IMR-90 (cell line): ENCODE results near the gene HINT2. TPM values are rescaled to one million over a fixed set of nuclear protein-coding genes. Genes with fewer than 3 reads are reported as not detected.

Experiments
- ATAC-seq: fragments of 200-7000 bp; cut with Tn5 transposase; 2 replicates; pipeline ENCODE4 v1.9.1; 2020; ENCODE audit warnings: low read depth, mild to moderate bottlenecking, moderate library complexity
- BruUV-seq: library from RNA; stranded (reverse); fragments of 400-500 nt; replicated peaks from 2 replicates; lab custom pipeline; 2021; lab: Mats Ljungman, UMichigan
- CTCF ChIA-PET: fragments of 300-600 bp; formaldehyde crosslinking; extraction: SDS; loops from one replicate; lab custom pipeline; 2021; ENCODE audit warnings: antibody characterized with exemption; lab: Yijun Ruan, JAX
- POLR2A ChIA-PET: fragments of 300-600 bp; sonication (Branson Sonifier 250); formaldehyde crosslinking; loops from one replicate; lab custom pipeline; 2022; ENCODE audit warnings: antibody characterized with exemption; ENCODE audit not compliant: unreplicated experiment; lab: Charles Lee
- DNase-seq: peaks from one replicate; pipeline ENCODE4 v3.0.0; 2013
- H2AFZ ChIP-seq: replicated peaks from 2 replicates; pipeline ENCODE3; 2013; ENCODE audit warnings: low read length, mild to moderate bottlenecking; ENCODE audit not compliant: poor library complexity
- H2AK5ac ChIP-seq: 2 replicates; pipeline ENCODE4 v1.6.1; 2013; ENCODE audit warnings: low read depth, low read length, inconsistent platforms
- H2AK9ac ChIP-seq: replicated peaks from 2 replicates; pipeline ENCODE3; 2013; ENCODE audit warnings: mild to moderate bottlenecking, low read depth, low read length, moderate library complexity; ENCODE audit not compliant: poor library complexity
- H2BK120ac ChIP-seq: 2 replicates; pipeline ENCODE4 v1.6.1; 2013; ENCODE audit warnings: low read depth, low read length, inconsistent platforms
- H2BK15ac ChIP-seq: 3 replicates; pipeline ENCODE4 v1.6.1; 2013; ENCODE audit warnings: low read depth, low read length, inconsistent platforms
- H2BK20ac ChIP-seq: 2 replicates; pipeline ENCODE4 v1.6.1; 2013; ENCODE audit warnings: low read depth, mild to moderate bottlenecking, inconsistent platforms, low read length, moderate library complexity
- H2BK5ac ChIP-seq: 2 replicates; pipeline ENCODE4 v1.6.1; 2013; ENCODE audit warnings: mild to moderate bottlenecking, low read depth, low read length, inconsistent platforms; ENCODE audit not compliant: poor library complexity, severe bottlenecking
- H3K14ac ChIP-seq: replicated peaks from 2 replicates; pipeline ENCODE4 v1.6.1; 2013; ENCODE audit warnings: low read depth, low read length, inconsistent platforms
- H3K18ac ChIP-seq: 2 replicates; pipeline ENCODE4 v1.6.1; 2013; ENCODE audit warnings: low read depth, low read length, control low read depth
- H3K23ac ChIP-seq: 2 replicates; pipeline ENCODE4 v1.6.1; 2013; ENCODE audit warnings: low read depth, low read length, inconsistent platforms
- H3K27ac ChIP-seq: 2 replicates; pipeline ENCODE4 v1.5.1; 2013; ENCODE audit warnings: mild to moderate bottlenecking, control low read depth, low read length; ENCODE audit not compliant: insufficient read depth
- H3K27me3 ChIP-seq: 2 replicates; pipeline ENCODE4 v1.6.1; 2013; ENCODE audit warnings: low read length; ENCODE audit not compliant: control insufficient read depth, insufficient read depth
- H3K36me3 ChIP-seq: 2 replicates; pipeline ENCODE4 v1.6.1; 2013; ENCODE audit warnings: low read length, mixed read lengths; ENCODE audit not compliant: control insufficient read depth, insufficient read depth
- H3K4ac ChIP-seq: 2 replicates; pipeline ENCODE4 v1.6.1; 2013; ENCODE audit warnings: low read depth, low read length, inconsistent platforms
- H3K4me1 ChIP-seq: 2 replicates; pipeline ENCODE4 v1.6.1; 2013; ENCODE audit warnings: low read length, mixed read lengths; ENCODE audit not compliant: control insufficient read depth, insufficient read depth
- H3K4me2 ChIP-seq: 2 replicates; pipeline ENCODE4 v1.6.1; 2013; ENCODE audit warnings: low read depth, mild to moderate bottlenecking, control low read depth, low read length, moderate library complexity
- H3K4me3 ChIP-seq: 2 replicates; pipeline ENCODE4 v1.5.1; 2013; ENCODE audit warnings: low read depth, mild to moderate bottlenecking, control low read depth, low read length, moderate library complexity; ENCODE audit not compliant: insufficient read depth
- H3K56ac ChIP-seq: 2 replicates; pipeline ENCODE4 v1.6.1; 2013; ENCODE audit warnings: low read length, inconsistent platforms; ENCODE audit not compliant: insufficient read depth; ENCODE audit errors: extremely low read depth
- H3K79me1 ChIP-seq, 2 experiments: 2 replicates each; pipeline ENCODE4 v1.6.1; 2013; ENCODE audit warnings: low read length in 2 of 2, inconsistent platforms in 1 of 2, low read depth in 1 of 2
- H3K9ac ChIP-seq: 2 replicates; pipeline ENCODE4 v1.6.1; 2013; ENCODE audit warnings: low read depth, low read length, control low read depth
- H3K9me1 ChIP-seq: 2 replicates; pipeline ENCODE4 v1.6.1; 2013; ENCODE audit warnings: low read length, inconsistent platforms; ENCODE audit not compliant: insufficient read depth
- H3K9me3 ChIP-seq: 2 replicates; pipeline ENCODE4 v1.6.1; 2013; ENCODE audit warnings: low read length; ENCODE audit not compliant: control insufficient read depth, insufficient read depth
- H4K20me1 ChIP-seq: 2 replicates; pipeline ENCODE4 v1.6.1; 2013; ENCODE audit warnings: low read length, inconsistent platforms; ENCODE audit not compliant: insufficient read depth
- H4K5ac ChIP-seq: 2 replicates; pipeline ENCODE4 v1.6.1; 2013; ENCODE audit warnings: mild to moderate bottlenecking, low read depth, low read length, control low read depth
- H4K8ac ChIP-seq, 2 experiments: 2 replicates each; pipeline ENCODE4 v1.6.1; 2013; ENCODE audit warnings: low read depth in 2 of 2, low read length in 2 of 2, control low read depth in 1 of 2, inconsistent platforms in 1 of 2
- H4K91ac ChIP-seq: 2 replicates; pipeline ENCODE4 v1.6.1; 2013; ENCODE audit warnings: low read depth, low read length, inconsistent platforms; ENCODE audit not compliant: insufficient read depth
- BHLHE40 ChIP-seq: fragments of 150-350 bp; IDR thresholded peaks from 2 replicates; pipeline ENCODE4 v1.6.1; 2016; ENCODE audit warnings: mild to moderate bottlenecking, low read depth, low read length
- CEBPB ChIP-seq: IDR thresholded peaks from 2 replicates; pipeline ENCODE4 v1.6.1; 2012; ENCODE audit warnings: low read depth, low read length, improper control_type of control experiment
- CHD1 ChIP-seq: IDR thresholded peaks from 2 replicates; pipeline ENCODE4 v1.6.1; 2012; ENCODE audit warnings: low read depth, low read length, improper control_type of control experiment
- CTCF ChIP-seq: conservative IDR thresholded peaks from 2 replicates; pipeline ENCODE4 v1.5.1; 2012; ENCODE audit warnings: mild to moderate bottlenecking, low read depth, low read length, improper control_type of control experiment
- ELK1 ChIP-seq: fragments of 150-350 bp; IDR thresholded peaks from 2 replicates; pipeline ENCODE4 v1.6.1; 2016; ENCODE audit warnings: low read depth, mild to moderate bottlenecking, low read length, moderate library complexity, borderline replicate concordance
- FOS ChIP-seq: fragments of 150-350 bp; IDR thresholded peaks from 2 replicates; pipeline ENCODE4 v1.6.1; 2016; ENCODE audit warnings: low read depth, low read length
- MAFK ChIP-seq: IDR thresholded peaks from 2 replicates; pipeline ENCODE4 v1.6.1; 2012; ENCODE audit warnings: low read depth, low read length, improper control_type of control experiment
- MAZ ChIP-seq: IDR thresholded peaks from 2 replicates; pipeline ENCODE4 v1.6.1; 2012; ENCODE audit warnings: low read depth, mild to moderate bottlenecking, low read length, improper control_type of control experiment, moderate library complexity, borderline replicate concordance
- MXI1 ChIP-seq: IDR thresholded peaks from 2 replicates; pipeline ENCODE4 v1.6.1; 2012; ENCODE audit warnings: low read depth, mild to moderate bottlenecking, low read length, moderate library complexity, borderline replicate concordance
- NFE2L2 ChIP-seq: fragments of 150-350 bp; IDR thresholded peaks from 2 replicates; pipeline ENCODE4 v1.6.1; 2016; ENCODE audit warnings: low read depth, mild to moderate bottlenecking, low read length
- POLR2A ChIP-seq: IDR thresholded peaks from 2 replicates; pipeline ENCODE4 v1.6.1; 2012; ENCODE audit warnings: mild to moderate bottlenecking, low read depth, low read length
- RAD21 ChIP-seq: IDR thresholded peaks from 2 replicates; pipeline ENCODE4 v1.6.1; 2012; ENCODE audit warnings: low read length, improper control_type of control experiment
- RCOR1 ChIP-seq: IDR thresholded peaks from 2 replicates; pipeline ENCODE4 v1.6.1; 2012; ENCODE audit warnings: mild to moderate bottlenecking, low read length, improper control_type of control experiment; ENCODE audit not compliant: insufficient replicate concordance
- RFX5 ChIP-seq: IDR thresholded peaks from 2 replicates; pipeline ENCODE4 v1.8.0; 2012; ENCODE audit warnings: low read depth, mild to moderate bottlenecking, low read length, moderate library complexity
- SMC3 ChIP-seq: fragments of 150-350 bp; IDR thresholded peaks from 2 replicates; pipeline ENCODE4 v1.6.1; 2016; ENCODE audit warnings: low read depth, mild to moderate bottlenecking, antibody characterized with exemption, low read length, moderate library complexity
- USF2 ChIP-seq: fragments of 150-350 bp; IDR thresholded peaks from 2 replicates; pipeline ENCODE4 v1.6.1; 2017; ENCODE audit warnings: mild to moderate bottlenecking, antibody characterized with exemption, low read length, low read depth
- whole genome bisulfite sequencing, 2 experiments: methylation state at CpG; one replicate each; pipeline versions ENCODE4 v1.1.5 to v1.1.7; 2013; ENCODE audit warnings: missing lambda C conversion rate in 2 of 2; ENCODE audit not compliant: insufficient read length in 1 of 2; ENCODE audit errors: extremely low coverage in 2 of 2; 5-methylcytosine and 5-hydroxymethylcytosine counted together
- dilution Hi-C: fragments of 300-500 bp; cut with HindIII; formaldehyde crosslinking; loops from one replicate; pipeline ENCODE4 v1.14.3; 2018; ENCODE audit warnings: low sequenced_read_pairs; ENCODE audit not compliant: unreplicated experiment
- in situ Hi-C: fragments of 300-500 bp; cut with MboI; formaldehyde crosslinking; loops from 3 replicates; pipeline ENCODE4 v1.14.3; 2019; ENCODE audit warnings: low sequenced_read_pairs, inconsistent platforms, mixed read lengths
- intact Hi-C: fragments of 100-400 bp; cut with micrococcal nuclease; formaldehyde crosslinking; loops from 2 replicates; pipeline ENCODE4 v1.10.0; 2022
- polyA plus RNA-seq, 3 experiments: library from polyadenylated mRNA; depleted of rRNA; stranded (reverse); fragments of >200 nt; gene quantifications; 2 replicates each; pipeline ENCODE4 v1.2.3, GENCODE V29; 2012; ENCODE audit warnings: low replicate concordance in 1 of 3
- total RNA-seq: library from RNA; depleted of rRNA; stranded (reverse); fragments of >200 nt; gene quantifications from 2 replicates; pipeline ENCODE4 v1.2.3, GENCODE V29; 2012

Gene HINT2
- total and polyA plus RNA-seq, 2 of the 4 experiments (the other 2 are of a cell fraction), result 7.5 to 20.6 TPM

GRCh38 chr9:35862328-35862727 is 47.5 kb upstream of the HINT2 start:
- intact Hi-C loops, result no loop called here
- Histone ChIP-seq H4K91ac (no peak overlapping the region), H2BK20ac (no peak overlapping the region), H3K27ac (no peak overlapping the region), H3K79me1 (no peaks in the 10 kb centered on the region), H2BK15ac (no peak overlapping the region), H3K9me1 (no peaks in the 10 kb centered on the region), H3K18ac (no peak overlapping the region), H2AK9ac (no peak overlapping the region), H3K4me1 (no peaks in the 10 kb centered on the region), H3K4me2 (no peak overlapping the region), H3K4ac (no peak overlapping the region), H3K23ac (no peak overlapping the region), H3K27me3 (peaks cover 39% of the 10 kb centered on the region), H3K36me3 (no peaks in the 10 kb centered on the region), H3K9ac (no peak overlapping the region), H3K9me3 (no peaks in the 10 kb centered on the region), H2AK5ac (no peak overlapping the region), H2BK120ac (no peak overlapping the region), H3K4me3 (no peak overlapping the region), H3K14ac (no peak overlapping the region), H4K20me1 (no peaks in the 10 kb centered on the region), H4K8ac (no peak overlapping the region), H2BK5ac (no peak overlapping the region), H3K56ac (no peak overlapping the region), H4K5ac (no peak overlapping the region), H2AFZ (peak overlapping the region; percentile 49)
- POLR2A ChIA-PET, result no interaction called here
- CTCF ChIA-PET, result no interaction called here
- WGBS, 2 experiments, result 77% methylated on average over 3 of the region's 4 CpGs; no CpG with 5 or more reads in 1 of the 2 experiments
- in situ Hi-C loops, result no loop called here
- no TSS peak for BruUV-seq
- DNase-seq (no peak), ATAC-seq (no peak)
- TF ChIP-seq FOS (no peak), CEBPB (no peak), ELK1 (no peak), RCOR1 (no peak), MAZ (no peak), POLR2A (no peak), MXI1 (no peak), MAFK (no peak), CTCF (no peak), USF2 (no peak), SMC3 (no peak), NFE2L2 (no peak), CHD1 (no peak), RFX5 (no peak), RAD21 (no peak), BHLHE40 (no peak)
- dilution Hi-C loops, result no loop called here
